Suprapubic skin (tissue), 4 donors: ENCODE results near the gene DTD1. TPM values are rescaled to one million over a fixed set of nuclear protein-coding genes. Genes with fewer than 3 reads are reported as not detected.

Experiments used
- DNase-seq, 2 donors: peaks; one replicate each; pipeline ENCODE4 v3.0.0-alpha.2; 2019; ENCODE audit warnings: low spot score in 2 of 2
- H3K27ac ChIP-seq: fragments of 200-600 bp; sonication (generic); one replicate; pipeline ENCODE4 v1.5.1; 2019
- H3K27me3 ChIP-seq: fragments of 200-600 bp; sonication (generic); one replicate; pipeline ENCODE4 v1.5.1; 2019
- H3K36me3 ChIP-seq: fragments of 200-600 bp; sonication (generic); one replicate; pipeline ENCODE4 v1.5.1; 2019
- H3K4me1 ChIP-seq: fragments of 200-600 bp; sonication (generic); one replicate; pipeline ENCODE4 v1.5.1; 2019
- H3K4me3 ChIP-seq: fragments of 200-600 bp; sonication (generic); one replicate; pipeline ENCODE4 v1.5.1; 2019; ENCODE audit warnings: mild to moderate bottlenecking
- H3K9me3 ChIP-seq: fragments of 200-600 bp; sonication (generic); one replicate; pipeline ENCODE4 v1.5.1; 2019
- EP300 ChIP-seq: sonication (generic); formaldehyde crosslinking; IDR thresholded peaks from one replicate; pipeline ENCODE4 v1.6.1; 2017; ENCODE audit warnings: antibody characterized with exemption
- POLR2A ChIP-seq, 2 donors: fragments of 450-650 bp; IDR thresholded peaks; one replicate each; pipeline ENCODE4 v1.6.1; 2017; ENCODE audit warnings: antibody characterized with exemption in 2 of 2, mild to moderate bottlenecking in 2 of 2, moderate library complexity in 2 of 2
- POLR2AphosphoS5 ChIP-seq, 3 donors: sonication (generic); formaldehyde crosslinking; IDR thresholded peaks; one replicate each; pipeline ENCODE4 v1.6.1; 2017; ENCODE audit warnings: antibody characterized with exemption in 3 of 3
- WGBS: methylation state at CpG from one replicate; pipeline ENCODE4 v1.1.5; 2018; 5-methylcytosine and 5-hydroxymethylcytosine counted together
- total RNA-seq, 4 donors: library from RNA; depleted of rRNA; stranded (reverse); fragments of >200 nt; gene quantifications; one replicate each; pipeline ENCODE4 v1.1.0, GENCODE V29; 2016
- TF ChIP-seq, protein P1 (sequence below), 2 donors: fragments of 200-600 bp in 1 of 2; fragments of 450-650 bp in 1 of 2; sonication (generic) in 1 of 2; IDR thresholded peaks; one replicate each; pipeline ENCODE4 v1.5.1; 2016 to 2019; ENCODE audit warnings: antibody characterized with exemption in 2 of 2, mild to moderate bottlenecking in 1 of 2, moderate library complexity in 1 of 2

Gene DTD1
- total RNA-seq, 4 donors from 2014 or later = 22.5 to 33.2 (median 27.0) TPM

DNA sequence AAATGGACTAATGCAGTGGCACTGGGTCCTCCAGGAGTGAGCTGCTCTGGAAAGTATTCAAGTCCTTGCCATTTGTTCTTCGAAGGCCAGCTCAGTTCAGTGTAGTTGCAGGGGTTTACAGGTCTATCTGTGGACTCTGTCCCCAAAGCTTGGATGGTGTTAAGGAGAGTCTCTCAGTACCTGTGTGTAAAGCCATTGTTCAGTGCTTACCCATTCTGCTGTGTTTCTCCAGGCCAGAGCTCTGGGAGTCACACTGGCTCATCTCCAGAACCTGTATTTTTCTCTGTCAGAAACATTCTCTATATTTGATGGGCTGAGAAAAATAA lies 66.6 kb downstream of the DTD1 start:
- Histone ChIP-seq H3K4me1 (no peaks in the 10 kb centered on the region), H3K9me3 (no peaks in the 10 kb centered on the region), H3K36me3 (no peaks in the 10 kb centered on the region), H3K27me3 (no peaks in the 10 kb centered on the region), H3K4me3 (no peak overlapping the region), H3K27ac (no peak overlapping the region)
- no peak for DNase-seq
- TF ChIP-seq, protein P1, sequence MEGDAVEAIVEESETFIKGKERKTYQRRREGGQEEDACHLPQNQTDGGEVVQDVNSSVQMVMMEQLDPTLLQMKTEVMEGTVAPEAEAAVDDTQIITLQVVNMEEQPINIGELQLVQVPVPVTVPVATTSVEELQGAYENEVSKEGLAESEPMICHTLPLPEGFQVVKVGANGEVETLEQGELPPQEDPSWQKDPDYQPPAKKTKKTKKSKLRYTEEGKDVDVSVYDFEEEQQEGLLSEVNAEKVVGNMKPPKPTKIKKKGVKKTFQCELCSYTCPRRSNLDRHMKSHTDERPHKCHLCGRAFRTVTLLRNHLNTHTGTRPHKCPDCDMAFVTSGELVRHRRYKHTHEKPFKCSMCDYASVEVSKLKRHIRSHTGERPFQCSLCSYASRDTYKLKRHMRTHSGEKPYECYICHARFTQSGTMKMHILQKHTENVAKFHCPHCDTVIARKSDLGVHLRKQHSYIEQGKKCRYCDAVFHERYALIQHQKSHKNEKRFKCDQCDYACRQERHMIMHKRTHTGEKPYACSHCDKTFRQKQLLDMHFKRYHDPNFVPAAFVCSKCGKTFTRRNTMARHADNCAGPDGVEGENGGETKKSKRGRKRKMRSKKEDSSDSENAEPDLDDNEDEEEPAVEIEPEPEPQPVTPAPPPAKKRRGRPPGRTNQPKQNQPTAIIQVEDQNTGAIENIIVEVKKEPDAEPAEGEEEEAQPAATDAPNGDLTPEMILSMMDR (IDR thresholded peaks at IDR 0.05) = no peak
- no peak for TF ChIP-seq POLR2A (IDR thresholded peaks at IDR 0.05)
- TF ChIP-seq EP300 = no peak
- TF ChIP-seq POLR2AphosphoS5 (IDR thresholded peaks at IDR 0.05) = no peak
- 100% methylated on average over 1 of the region's 1 CpG for WGBS

DNA sequence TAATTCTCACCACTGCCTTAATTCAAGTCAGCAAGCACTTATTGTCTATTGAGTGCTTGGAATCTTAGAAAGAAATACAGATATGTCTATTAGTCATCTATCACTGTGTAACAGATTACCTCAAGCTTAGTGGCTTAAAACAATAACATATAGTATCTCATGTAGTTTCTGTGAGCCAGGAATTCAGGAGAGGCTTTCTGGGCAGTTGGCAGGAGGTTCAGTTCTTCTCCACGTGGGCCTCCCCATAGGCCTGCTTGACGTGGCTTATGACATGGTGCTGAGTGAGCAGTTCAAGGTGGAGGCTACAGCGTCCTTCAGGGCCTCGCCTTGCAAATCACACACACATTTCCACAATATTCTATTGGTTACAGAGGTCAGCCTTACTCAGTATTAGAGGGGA lies 69.7 kb downstream of the DTD1 start:
- H3K4me3 ChIP-seq = no peak overlapping the region
- H3K27me3 ChIP-seq = no peaks in the 10 kb centered on the region
- no peaks in the 10 kb centered on the region for H3K4me1 ChIP-seq
- no peaks in the 10 kb centered on the region for H3K36me3 ChIP-seq
- H3K27ac ChIP-seq = no peak overlapping the region
- WGBS = 91% methylated on average over 4 of the region's 4 CpGs
- TF ChIP-seq POLR2A (IDR thresholded peaks at IDR 0.05) (no peak), EP300 (no peak), POLR2AphosphoS5 (IDR thresholded peaks at IDR 0.05) (no peak)
- TF ChIP-seq, protein P1 (IDR thresholded peaks at IDR 0.05) = no peak
- no peak for DNase-seq
- H3K9me3 ChIP-seq = no peaks in the 10 kb centered on the region

DNA sequence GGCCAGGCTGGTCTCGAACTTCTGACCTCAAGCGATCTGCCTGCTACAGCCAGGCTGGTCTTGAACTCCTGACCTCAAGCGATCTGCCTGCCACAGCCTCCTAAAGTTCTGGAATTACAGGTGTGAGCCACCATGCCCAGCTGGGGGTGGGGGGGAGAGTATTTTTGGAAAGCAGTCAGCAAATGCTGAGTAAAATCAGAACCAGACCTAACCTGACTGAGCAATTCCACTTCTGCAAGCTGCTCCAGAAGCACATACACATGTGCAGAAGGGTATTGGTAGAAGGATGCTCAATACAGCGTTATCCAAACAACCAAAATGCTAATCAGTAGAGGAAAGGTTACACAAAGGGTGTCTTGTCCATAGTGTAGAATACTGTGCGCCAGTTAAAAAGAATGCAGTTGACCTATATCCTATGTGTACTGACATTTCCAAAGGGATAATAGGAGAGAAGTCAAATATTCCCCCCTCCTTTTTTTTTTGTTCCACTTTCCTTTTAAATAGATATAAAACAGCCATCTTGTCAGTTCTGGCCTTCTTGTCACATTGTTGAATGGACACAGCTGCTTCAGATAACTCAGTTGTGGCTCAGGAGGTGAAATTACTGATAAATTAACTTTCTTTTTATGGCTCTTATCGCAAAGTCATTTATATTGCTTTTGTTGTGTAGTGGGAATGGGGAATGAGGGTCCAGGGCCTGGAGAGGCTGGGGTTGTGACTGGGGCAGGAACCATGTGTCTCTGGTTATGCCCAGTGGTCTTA lies 74.6 kb downstream of the DTD1 start:
- H3K9me3 ChIP-seq = no peaks in the 10 kb centered on the region
- H3K4me3 ChIP-seq = no peak overlapping the region
- no peaks in the 10 kb centered on the region for H3K36me3 ChIP-seq
- no peaks in the 10 kb centered on the region for H3K27me3 ChIP-seq
- no peaks in the 10 kb centered on the region for H3K4me1 ChIP-seq
- no peak for DNase-seq
- TF ChIP-seq EP300 (no peak), POLR2A (IDR thresholded peaks at IDR 0.05) (no peak), POLR2AphosphoS5 (IDR thresholded peaks at IDR 0.05) (no peak)
- TF ChIP-seq, protein P1 (IDR thresholded peaks at IDR 0.05) = no peak
- WGBS = 90% methylated on average over 6 of the region's 6 CpGs
- H3K27ac ChIP-seq = no peak overlapping the region

DNA sequence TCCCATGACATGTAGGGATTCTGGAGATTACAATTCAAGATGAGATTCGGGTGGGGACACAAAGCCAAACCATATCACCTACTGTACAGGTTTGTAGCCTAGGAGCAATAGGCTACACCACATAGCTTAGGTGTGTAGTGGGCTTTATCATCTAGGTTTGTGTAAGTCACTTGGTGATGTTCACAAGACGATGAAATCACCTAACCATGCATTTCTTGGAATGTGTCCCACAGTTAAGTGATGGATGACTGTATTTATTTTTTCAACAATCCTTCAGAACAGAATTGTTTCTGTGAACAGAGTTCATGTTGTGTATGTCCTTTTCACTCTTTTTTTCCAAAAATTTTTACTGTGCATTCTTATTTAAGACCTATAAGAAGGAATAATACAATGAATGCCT lies 76.1 kb downstream of the DTD1 start:
- TF ChIP-seq POLR2A (IDR thresholded peaks at IDR 0.05) (no peak), EP300 (no peak), POLR2AphosphoS5 (IDR thresholded peaks at IDR 0.05) (no peak)
- Histone ChIP-seq H3K27ac (no peak overlapping the region), H3K36me3 (no peaks in the 10 kb centered on the region), H3K27me3 (no peaks in the 10 kb centered on the region), H3K9me3 (no peaks in the 10 kb centered on the region), H3K4me3 (no peak overlapping the region), H3K4me1 (no peaks in the 10 kb centered on the region)
- DNase-seq = no peak
- 92% methylated on average over 2 of the region's 2 CpGs for WGBS

DNA sequence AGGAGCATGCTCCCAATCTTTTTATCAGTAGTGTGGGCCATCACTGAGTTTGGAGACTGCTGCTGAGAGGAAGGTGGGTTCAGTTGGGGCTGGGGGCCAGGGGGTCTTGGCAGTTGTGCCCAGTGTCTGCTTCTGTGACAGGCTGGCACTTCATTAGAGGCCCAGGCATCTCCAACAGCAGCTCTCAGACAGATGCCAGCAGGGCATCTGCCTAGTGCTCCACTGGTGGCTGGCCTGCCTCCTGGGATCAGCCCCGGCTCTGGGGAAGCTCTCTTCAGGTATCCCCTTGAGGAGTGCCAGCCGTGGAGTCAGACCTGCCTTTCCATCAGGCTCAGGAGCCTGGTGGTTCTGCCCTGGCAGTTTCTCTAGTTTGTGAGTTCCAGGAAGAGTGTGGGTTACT lies 77.3 kb downstream of the DTD1 start:
- H3K36me3 ChIP-seq = no peaks in the 10 kb centered on the region
- H3K4me1 ChIP-seq = no peaks in the 10 kb centered on the region
- no peak for DNase-seq
- no peak overlapping the region for H3K4me3 ChIP-seq
- H3K9me3 ChIP-seq = no peaks in the 10 kb centered on the region
- WGBS = 80% methylated on average over 1 of the region's 2 CpGs
- H3K27me3 ChIP-seq = no peaks in the 10 kb centered on the region
- TF ChIP-seq, protein P1 (IDR thresholded peaks at IDR 0.05) = no peak
- TF ChIP-seq POLR2AphosphoS5 (IDR thresholded peaks at IDR 0.05) (no peak), POLR2A (IDR thresholded peaks at IDR 0.05) (no peak), EP300 (no peak)
- no peak overlapping the region for H3K27ac ChIP-seq
